Measurements from ENCODE around the gene OR10H4. TPM values are rescaled to one million over a fixed set of nuclear protein-coding genes. Genes with fewer than 3 reads are reported as not detected.

OR10H4 gene
- total and polyA plus RNA-seq, 2 of the 13 experiments (the other 11 are each of a cell fraction or from before 2014, with no cell fraction given): not detected

DNA sequence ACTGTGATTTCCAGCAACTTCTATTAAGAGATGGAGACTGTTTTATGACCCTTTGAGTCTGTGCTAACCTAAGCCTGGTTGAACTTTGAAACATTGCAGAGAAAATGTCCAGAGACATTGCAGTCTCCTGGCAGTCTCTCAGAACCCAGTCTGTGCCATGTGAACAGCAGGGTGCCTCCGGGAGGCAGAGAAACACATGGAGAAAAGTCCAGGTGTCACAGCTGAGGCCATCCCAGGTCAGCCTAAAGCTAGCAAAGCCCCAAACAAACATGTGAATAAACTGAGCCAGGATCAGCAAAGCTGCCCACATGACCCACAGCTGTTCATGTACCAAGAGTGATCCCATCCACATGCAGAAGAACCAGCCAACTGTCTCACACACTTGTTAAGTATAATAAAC is 22.3 kb upstream of the OR10H4 start:
- ChIA-PET CTCF (ENCODE audit: low intra/inter-chr PET ratio, low total read pairs) (no interaction called here), POLR2A (interaction anchor here (1.2 kb wide), 1 partner anchor 8 kb away, joined by 6 read pairs; the partner anchor contains the start of gene CYP4F11)
- BruUV-seq (replicated peaks): no TSS peak
- FAIRE-seq: peak; percentile 30
- Histone ChIP-seq H3K36me3 (replicated peaks in 1 of 2; ENCODE audit: control insufficient read depth in 1 of 2, insufficient read depth in 2 of 2, low read length in 2 of 2) (peaks cover 4 to 30% of the 10 kb centered on the region in 2 experiments), H3K4me2 (ENCODE audit: low read depth, low read length) (no peak overlapping the region), H3K27me3 (ENCODE audit: control insufficient read depth in 1 of 2, insufficient read depth in 2 of 2, low read length in 2 of 2) (no peaks in the 10 kb centered on the region), H3K9me3 (ENCODE audit: low read length) (no peaks in the 10 kb centered on the region), H3K4me3 (replicated peaks in 1 of 3; ENCODE audit: insufficient read depth in 1 of 3, low read depth in 2 of 3, low read length in 3 of 3) (no peak overlapping the region), H3K79me2 (ENCODE audit: insufficient read depth, low read length) (no peaks in the 10 kb centered on the region), H3K9ac (ENCODE audit: insufficient read depth, low read depth, low read length) (no peak overlapping the region), H4K20me1 (ENCODE audit: insufficient read depth, low read length) (no peaks in the 10 kb centered on the region), H2AFZ (ENCODE audit: low read length) (no peak overlapping the region), H3K27ac (ENCODE audit: extremely low read length, insufficient read depth, low read length) (no peak overlapping the region), H3K4me1 (ENCODE audit: insufficient read depth, low read length) (peaks cover 25% of the 10 kb centered on the region)
- ATAC-seq: peak; percentile 66
- intact Hi-C loops (cut with micrococcal nuclease; ENCODE audit: unreplicated experiment) (no loop called here), in situ Hi-C loops (cut with HindIII; ENCODE audit: extremely low pct_ligation_motif_present, low pct_unique_long_range_greater_than_20kb) (no loop called here)
- no peak for DNase-seq (ENCODE audit: low spot score)
- TF ChIP-seq, protein P1, sequence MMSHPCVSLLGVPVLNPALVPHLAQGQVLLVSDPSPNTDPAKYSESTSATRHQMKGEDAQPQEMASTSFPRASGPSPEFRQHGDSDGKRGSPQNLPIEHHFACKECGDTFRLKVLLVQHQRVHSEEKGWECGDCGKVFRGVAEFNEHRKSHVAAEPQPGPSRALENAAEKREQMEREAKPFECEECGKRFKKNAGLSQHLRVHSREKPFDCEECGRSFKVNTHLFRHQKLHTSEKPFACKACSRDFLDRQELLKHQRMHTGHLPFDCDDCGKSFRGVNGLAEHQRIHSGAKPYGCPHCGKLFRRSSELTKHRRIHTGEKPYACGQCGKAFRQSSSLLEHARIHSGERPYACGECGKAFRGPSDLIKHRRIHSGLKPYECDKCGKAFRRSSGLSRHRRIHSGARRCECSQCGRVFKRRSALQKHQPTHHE (CRISPR knock-in tag; IDR thresholded peaks at IDR 0.05; ENCODE audit: borderline replicate concordance): no peak
- TF ChIP-seq GATAD2A (CRISPR knock-in tag; IDR thresholded peaks at IDR 0.05) (0 out of 2 replicates have a peak, but pooled peaks have one; percentile 18), NR2F6 (IDR thresholded peaks at IDR 0.05) (peak; percentile 13; the same call in 1 of the 2 replicates), NR2F6 (CRISPR knock-in tag; IDR thresholded peaks at IDR 0.05) (peak; percentile 24; the same call in 1 of the 2 replicates), ZSCAN9 (CRISPR knock-in tag; IDR thresholded peaks at IDR 0.05; ENCODE audit: borderline replicate concordance) (peak; percentile 87), ZBTB3 (CRISPR knock-in tag; IDR thresholded peaks at IDR 0.05; ENCODE audit: borderline replicate concordance, low read depth) (no peak), SMC3 (IDR thresholded peaks at IDR 0.05; ENCODE audit: low read length) (0 out of 2 replicates have a peak, but pooled peaks have one; percentile 10), RXRA (CRISPR knock-in tag; IDR thresholded peaks at IDR 0.05) (peak; percentile 45; the same call in 1 of the 2 replicates), SALL1 (CRISPR knock-in tag; IDR thresholded peaks at IDR 0.05) (0 out of 2 replicates have a peak, but pooled peaks have one; percentile 30), PTBP1 (IDR thresholded peaks at IDR 0.05; ENCODE audit: low read depth, low read length, poor library complexity, severe bottlenecking) (no peak), RXRB (CRISPR knock-in tag; IDR thresholded peaks at IDR 0.05; ENCODE audit: borderline replicate concordance) (peak; percentile 59; the same call in 1 of the 2 replicates), MXI1 (IDR thresholded peaks at IDR 0.05; ENCODE audit: borderline replicate concordance, low read depth, low read length) (peak; percentile 33; the same call in 1 of the 3 replicates), HNF4A (CRISPR knock-in tag; IDR thresholded peaks at IDR 0.05) (peak; percentile 45)
- TF ChIP-seq, protein P2, sequence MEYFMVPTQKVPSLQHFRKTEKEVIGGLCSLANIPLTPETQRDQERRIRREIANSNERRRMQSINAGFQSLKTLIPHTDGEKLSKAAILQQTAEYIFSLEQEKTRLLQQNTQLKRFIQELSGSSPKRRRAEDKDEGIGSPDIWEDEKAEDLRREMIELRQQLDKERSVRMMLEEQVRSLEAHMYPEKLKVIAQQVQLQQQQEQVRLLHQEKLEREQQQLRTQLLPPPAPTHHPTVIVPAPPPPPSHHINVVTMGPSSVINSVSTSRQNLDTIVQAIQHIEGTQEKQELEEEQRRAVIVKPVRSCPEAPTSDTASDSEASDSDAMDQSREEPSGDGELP (IDR thresholded peaks at IDR 0.05; ENCODE audit: borderline replicate concordance, low read depth): peak; percentile 47; the same call in 1 of the 2 replicates
- TF ChIP-seq, protein P3, sequence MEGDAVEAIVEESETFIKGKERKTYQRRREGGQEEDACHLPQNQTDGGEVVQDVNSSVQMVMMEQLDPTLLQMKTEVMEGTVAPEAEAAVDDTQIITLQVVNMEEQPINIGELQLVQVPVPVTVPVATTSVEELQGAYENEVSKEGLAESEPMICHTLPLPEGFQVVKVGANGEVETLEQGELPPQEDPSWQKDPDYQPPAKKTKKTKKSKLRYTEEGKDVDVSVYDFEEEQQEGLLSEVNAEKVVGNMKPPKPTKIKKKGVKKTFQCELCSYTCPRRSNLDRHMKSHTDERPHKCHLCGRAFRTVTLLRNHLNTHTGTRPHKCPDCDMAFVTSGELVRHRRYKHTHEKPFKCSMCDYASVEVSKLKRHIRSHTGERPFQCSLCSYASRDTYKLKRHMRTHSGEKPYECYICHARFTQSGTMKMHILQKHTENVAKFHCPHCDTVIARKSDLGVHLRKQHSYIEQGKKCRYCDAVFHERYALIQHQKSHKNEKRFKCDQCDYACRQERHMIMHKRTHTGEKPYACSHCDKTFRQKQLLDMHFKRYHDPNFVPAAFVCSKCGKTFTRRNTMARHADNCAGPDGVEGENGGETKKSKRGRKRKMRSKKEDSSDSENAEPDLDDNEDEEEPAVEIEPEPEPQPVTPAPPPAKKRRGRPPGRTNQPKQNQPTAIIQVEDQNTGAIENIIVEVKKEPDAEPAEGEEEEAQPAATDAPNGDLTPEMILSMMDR (CRISPR knock-in tag; IDR thresholded peaks at IDR 0.05): 0 out of 2 replicates have a peak, but pooled peaks have one; percentile 20
- TF ChIP-seq, protein P4, sequence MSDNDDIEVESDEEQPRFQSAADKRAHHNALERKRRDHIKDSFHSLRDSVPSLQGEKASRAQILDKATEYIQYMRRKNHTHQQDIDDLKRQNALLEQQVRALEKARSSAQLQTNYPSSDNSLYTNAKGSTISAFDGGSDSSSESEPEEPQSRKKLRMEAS (IDR thresholded peaks at IDR 0.05): peak; percentile 42; the same call in 1 of the 2 replicates
- TF ChIP-seq, protein P5, sequence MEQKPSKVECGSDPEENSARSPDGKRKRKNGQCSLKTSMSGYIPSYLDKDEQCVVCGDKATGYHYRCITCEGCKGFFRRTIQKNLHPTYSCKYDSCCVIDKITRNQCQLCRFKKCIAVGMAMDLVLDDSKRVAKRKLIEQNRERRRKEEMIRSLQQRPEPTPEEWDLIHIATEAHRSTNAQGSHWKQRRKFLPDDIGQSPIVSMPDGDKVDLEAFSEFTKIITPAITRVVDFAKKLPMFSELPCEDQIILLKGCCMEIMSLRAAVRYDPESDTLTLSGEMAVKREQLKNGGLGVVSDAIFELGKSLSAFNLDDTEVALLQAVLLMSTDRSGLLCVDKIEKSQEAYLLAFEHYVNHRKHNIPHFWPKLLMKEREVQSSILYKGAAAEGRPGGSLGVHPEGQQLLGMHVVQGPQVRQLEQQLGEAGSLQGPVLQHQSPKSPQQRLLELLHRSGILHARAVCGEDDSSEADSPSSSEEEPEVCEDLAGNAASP (CRISPR knock-in tag; IDR thresholded peaks at IDR 0.05; ENCODE audit: borderline replicate concordance): peak; percentile 85; the same call in 1 of the 2 replicates
- 18% methylated on average over 1 of the region's 1 CpG for WGBS (ENCODE audit: low lambda C conversion rate)

Measured in HepG2 (cell line).